ENCODE data around the gene RUNDC1.

- TF ChIP-seq POLR2AphosphoS5 (IDR thresholded peaks at IDR 0.05; ENCODE audit: borderline replicate concordance, low read depth, low read length) (no peak), EZH2 (IDR thresholded peaks at IDR 0.05) (no peak), FOXP2 (optimal IDR thresholded peaks at IDR 0.05; ENCODE audit: control extremely low read depth, extremely low read length, insufficient read depth) (no peak)
Measured at GRCh38 chr17:43020030-43020621, 39.8 kb downstream of the RUNDC1 start.
